MG63 (cell line): ENCODE results near the gene ZC3HAV1L. TPM values are rescaled to one million over a fixed set of nuclear protein-coding genes. Genes with fewer than 3 reads are reported as not detected.
"Not testable (repeated sequence)": the region's sequence is repeated elsewhere in the genome, so short reads cannot be mapped to it uniquely, and the experiment has no call there.

Experiments used
- DNase-seq: peaks from one replicate; pipeline ENCODE4 v3.0.0-alpha.2; 2020
- H3K27me3 ChIP-seq: fragments of 250-450 bp; sonication (Bioruptor Pico); 2 replicates; pipeline ENCODE4 v1.5.1; 2020; ENCODE audit warnings: mild to moderate bottlenecking, moderate library complexity
- H3K36me3 ChIP-seq: fragments of 250-450 bp; sonication (Bioruptor Pico); 2 replicates; pipeline ENCODE4 v1.5.1; 2020; ENCODE audit warnings: mild to moderate bottlenecking, moderate library complexity
- H3K4me3 ChIP-seq: fragments of 250-450 bp; sonication (Bioruptor Pico); 2 replicates; pipeline ENCODE4 v1.5.1; 2020; ENCODE audit warnings: mild to moderate bottlenecking, moderate library complexity
- H3K9me3 ChIP-seq: fragments of 250-450 bp; sonication (Bioruptor Pico); 2 replicates; pipeline ENCODE4 v1.5.1; 2020; ENCODE audit warnings: mild to moderate bottlenecking, moderate library complexity
- total RNA-seq: library from RNA; depleted of rRNA; stranded (reverse); fragments of >200 nt; shearing (Covaris generic); gene quantifications from 2 replicates; pipeline ENCODE4 v1.2.3, GENCODE V29; 2014; ENCODE audit warnings: low replicate concordance; rRNA removed

Gene ZC3HAV1L
- total RNA-seq, 1 experiment from 2014 or later: 4.3 TPM

- no peaks in the 10 kb centered on the region for H3K36me3 ChIP-seq
- H3K4me3 ChIP-seq: peak within 1 kb of the TSS; percentile 56
- peak; percentile 69 for DNase-seq
- H3K9me3 ChIP-seq: no peaks in the 10 kb centered on the region
- H3K27me3 ChIP-seq: no peaks in the 10 kb centered on the region
Observed at GRCh38 chr7:138981332-138982203, 54.3 kb downstream of the ZC3HAV1L start, which contains the start of gene KIAA1549. TSS of gene KIAA1549 (minus strand) at chr7:138981389. CDS start at chr7:138981269, 120 bp downstream.

- no peak for DNase-seq
- peak overlapping the region; percentile 56 for H3K4me3 ChIP-seq
Observed at GRCh38 chr7:138980563-138981291, 55.1 kb downstream of the ZC3HAV1L start.

GRCh38 chr7:138979988-138980562, 55.8 kb downstream of the ZC3HAV1L start:
- Histone ChIP-seq H3K9me3 (no peaks in the 10 kb centered on the region), H3K36me3 (no peaks in the 10 kb centered on the region), H3K4me3 (peak overlapping the region; percentile 56), H3K27me3 (no peaks in the 10 kb centered on the region)
- no peak for DNase-seq

More at GRCh38 chr7:138980563-138981291, 55.1 kb downstream of the ZC3HAV1L start:
- Histone ChIP-seq H3K9me3 (no peaks in the 10 kb centered on the region), H3K36me3 (no peaks in the 10 kb centered on the region), H3K27me3 (no peaks in the 10 kb centered on the region)

- Histone ChIP-seq H3K27me3 (no peaks in the 10 kb centered on the region), H3K36me3 (no peaks in the 10 kb centered on the region), H3K9me3 (no peaks in the 10 kb centered on the region), H3K4me3 (no peak overlapping the region)
- no peak for DNase-seq
Observed at GRCh38 chr7:138979226-138979979, 56.4 kb downstream of the ZC3HAV1L start.

GRCh38 chr7:138978541-138979184, 57.2 kb downstream of the ZC3HAV1L start:
- no peaks in the 10 kb centered on the region for H3K27me3 ChIP-seq
- H3K4me3 ChIP-seq: no peak overlapping the region
- H3K9me3 ChIP-seq: no peaks in the 10 kb centered on the region
- H3K36me3 ChIP-seq: no peaks in the 10 kb centered on the region
- DNase-seq: no peak

- not testable (repeated sequence) for H3K9me3 ChIP-seq, H3K4me3 ChIP-seq, H3K36me3 ChIP-seq, H3K27me3 ChIP-seq, DNase-seq
Observed at GRCh38 chr7:138976161-138976560, 59.7 kb downstream of the ZC3HAV1L start.

Other genes with a start within 250 kb of the ZC3HAV1L start
- not detected in 2 replicates for gene TMEM213, start 238.0 kb downstream of the ZC3HAV1L start, total RNA-seq
- not detected in 2 replicates for gene ATP6V0A4, start 237.8 kb downstream of the ZC3HAV1L start, total RNA-seq
- 0.57 and 1.1 TPM in 2 replicates for gene KIAA1549, start 54.7 kb downstream of the ZC3HAV1L start, total RNA-seq
- 23.0 and 23.4 TPM in 2 replicates for gene ZC3HAV1, start 73.7 kb upstream of the ZC3HAV1L start, total RNA-seq
- 0.76 and 0.86 TPM in 2 replicates for gene UBN2, start 195.2 kb upstream of the ZC3HAV1L start, total RNA-seq